Loucy (cell line): ENCODE results near the gene NXPE2.

ENCODE experiments used
- H2AFZ ChIP-seq: fragments of 200-600 bp; sonication (generic); 2 replicates; pipeline ENCODE4 v1.6.0; 2016; ENCODE audit warnings: antibody characterized with exemption, mild to moderate bottlenecking, low read length, moderate library complexity
- H3F3A ChIP-seq: fragments of 200-600 bp; 2 replicates; pipeline ENCODE4 v1.6.0; 2016; ENCODE audit warnings: antibody characterized with exemption, low read depth, mild to moderate bottlenecking
- H3K27me3 ChIP-seq: fragments of 200-600 bp; sonication (generic); 2 replicates; pipeline ENCODE4 v1.6.1; 2014; ENCODE audit warnings: low read length, mild to moderate bottlenecking; ENCODE audit not compliant: insufficient read depth, poor library complexity, severe bottlenecking
- H3K36me3 ChIP-seq: fragments of 200-600 bp; sonication (generic); 2 replicates; pipeline ENCODE4 v1.6.1; 2016; ENCODE audit warnings: low read length; ENCODE audit not compliant: insufficient read depth
- H3K4me1 ChIP-seq: fragments of 200-600 bp; sonication (generic); 2 replicates; pipeline ENCODE4 v1.5.1; 2014; ENCODE audit warnings: low read length, mild to moderate bottlenecking; ENCODE audit not compliant: insufficient read depth, poor library complexity, severe bottlenecking
- H3K4me2 ChIP-seq: fragments of 200-600 bp; sonication (generic); 2 replicates; pipeline ENCODE4 v1.6.0; 2014; ENCODE audit warnings: antibody characterized with exemption, low read length, low read depth, mild to moderate bottlenecking; ENCODE audit not compliant: poor library complexity, severe bottlenecking
- H3K4me3 ChIP-seq: fragments of 200-600 bp; sonication (generic); 2 replicates; pipeline ENCODE4 v1.5.1; 2014; ENCODE audit warnings: low read length, mild to moderate bottlenecking, mixed read lengths; ENCODE audit not compliant: poor library complexity, severe bottlenecking
- H3K79me2 ChIP-seq: fragments of 200-600 bp; sonication (generic); 2 replicates; pipeline ENCODE4 v1.6.1; 2014; ENCODE audit warnings: low read length; ENCODE audit not compliant: insufficient read depth
- H3K9ac ChIP-seq: fragments of 200-600 bp; sonication (generic); 2 replicates; pipeline ENCODE4 v1.6.0; 2014; ENCODE audit warnings: mild to moderate bottlenecking, low read depth, low read length, moderate library complexity; ENCODE audit not compliant: poor library complexity, severe bottlenecking
- H3K9me2 ChIP-seq: fragments of 200-600 bp; sonication (generic); replicated peaks from 2 replicates; pipeline ENCODE4 v1.6.1; 2016; ENCODE audit warnings: low read depth, low read length, mixed read lengths
- H3K9me3 ChIP-seq: fragments of 200-600 bp; sonication (generic); 2 replicates; pipeline ENCODE4 v1.6.1; 2014; ENCODE audit warnings: mild to moderate bottlenecking, antibody characterized with exemption, low read length, low read depth; ENCODE audit not compliant: insufficient read depth
- H4K20me1 ChIP-seq: fragments of 200-600 bp; sonication (generic); 2 replicates; pipeline ENCODE4 v1.6.0; 2014; ENCODE audit warnings: antibody characterized with exemption, low read length, mild to moderate bottlenecking; ENCODE audit not compliant: insufficient read depth, poor library complexity, severe bottlenecking
- EZH2phosphoT487 ChIP-seq: fragments of 200-600 bp; IDR thresholded peaks from 2 replicates; pipeline ENCODE4 v1.6.1; 2018; ENCODE audit warnings: antibody characterized with exemption, mild to moderate bottlenecking, moderate library complexity, borderline replicate concordance
- TF ChIP-seq, protein P1 (sequence below): fragments of 200-600 bp; sonication (generic); conservative IDR thresholded peaks from 2 replicates; pipeline ENCODE4 v1.5.1; 2014; ENCODE audit warnings: mild to moderate bottlenecking, antibody characterized with exemption, low read length

Gene NXPE2

DNA sequence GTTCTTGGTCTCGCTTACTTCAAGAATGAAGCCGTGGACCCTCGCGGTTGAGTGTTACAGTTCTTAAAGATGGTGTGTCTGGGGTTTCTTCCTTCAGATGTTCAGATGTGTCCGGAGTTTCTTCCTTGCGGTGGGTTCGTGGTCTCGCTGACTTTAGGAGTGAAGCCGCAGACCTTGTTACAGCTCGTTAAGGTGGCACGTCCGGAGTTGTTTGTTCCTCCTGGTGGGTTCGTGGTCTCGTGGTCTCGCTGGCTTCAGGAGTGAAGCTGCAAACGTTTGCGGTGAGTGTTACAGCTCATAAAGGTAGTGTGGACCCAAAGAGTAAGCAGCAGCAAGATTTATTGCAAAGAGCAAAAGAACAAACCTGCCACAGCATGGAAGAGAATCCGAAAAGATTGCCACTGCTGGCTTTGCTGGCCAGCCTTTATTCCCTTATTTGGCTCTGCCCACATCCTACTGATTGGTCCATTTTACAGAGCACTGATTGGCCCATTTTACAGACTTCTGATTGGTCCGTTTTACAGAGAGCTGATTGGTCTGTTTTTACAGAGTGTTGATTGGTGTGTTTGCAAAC lies 27.1 kb upstream of the NXPE2 start:
- H3K9me3 ChIP-seq, result no peaks in the 10 kb centered on the region
- H3K27me3 ChIP-seq, result no peaks in the 10 kb centered on the region
- no peak overlapping the region for H2AFZ ChIP-seq
- no peak for TF ChIP-seq EZH2phosphoT487
- TF ChIP-seq, protein P1, sequence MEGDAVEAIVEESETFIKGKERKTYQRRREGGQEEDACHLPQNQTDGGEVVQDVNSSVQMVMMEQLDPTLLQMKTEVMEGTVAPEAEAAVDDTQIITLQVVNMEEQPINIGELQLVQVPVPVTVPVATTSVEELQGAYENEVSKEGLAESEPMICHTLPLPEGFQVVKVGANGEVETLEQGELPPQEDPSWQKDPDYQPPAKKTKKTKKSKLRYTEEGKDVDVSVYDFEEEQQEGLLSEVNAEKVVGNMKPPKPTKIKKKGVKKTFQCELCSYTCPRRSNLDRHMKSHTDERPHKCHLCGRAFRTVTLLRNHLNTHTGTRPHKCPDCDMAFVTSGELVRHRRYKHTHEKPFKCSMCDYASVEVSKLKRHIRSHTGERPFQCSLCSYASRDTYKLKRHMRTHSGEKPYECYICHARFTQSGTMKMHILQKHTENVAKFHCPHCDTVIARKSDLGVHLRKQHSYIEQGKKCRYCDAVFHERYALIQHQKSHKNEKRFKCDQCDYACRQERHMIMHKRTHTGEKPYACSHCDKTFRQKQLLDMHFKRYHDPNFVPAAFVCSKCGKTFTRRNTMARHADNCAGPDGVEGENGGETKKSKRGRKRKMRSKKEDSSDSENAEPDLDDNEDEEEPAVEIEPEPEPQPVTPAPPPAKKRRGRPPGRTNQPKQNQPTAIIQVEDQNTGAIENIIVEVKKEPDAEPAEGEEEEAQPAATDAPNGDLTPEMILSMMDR, result no peak
- no peaks in the 10 kb centered on the region for H3K9me2 ChIP-seq
- no peak overlapping the region for H3K4me2 ChIP-seq
- H3K4me1 ChIP-seq, result no peaks in the 10 kb centered on the region
- H3K36me3 ChIP-seq, result no peaks in the 10 kb centered on the region
- H4K20me1 ChIP-seq, result no peaks in the 10 kb centered on the region
- H3F3A ChIP-seq, result no peaks in the 10 kb centered on the region
- no peak overlapping the region for H3K9ac ChIP-seq
- H3K4me3 ChIP-seq, result no peak overlapping the region
- H3K79me2 ChIP-seq, result no peaks in the 10 kb centered on the region

DNA sequence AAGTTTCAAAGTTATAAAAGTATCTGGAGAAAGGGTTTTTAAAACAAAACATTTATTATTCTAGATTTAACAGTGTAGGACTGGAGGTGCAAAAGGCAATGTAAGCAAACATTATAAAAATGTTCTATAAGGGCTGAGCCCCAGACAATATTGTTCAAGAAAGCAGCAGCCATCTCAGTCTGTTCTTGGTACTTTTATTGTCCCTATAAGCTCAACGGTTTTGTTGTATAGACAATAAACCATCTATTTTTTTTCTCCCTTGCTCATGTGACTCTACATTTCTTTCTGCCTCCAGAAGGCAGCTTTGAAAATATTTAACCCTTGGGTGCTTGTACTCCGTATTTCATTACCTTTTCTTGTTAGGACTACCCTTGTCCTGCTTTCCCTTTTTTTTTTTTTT lies 25.2 kb upstream of the NXPE2 start:
- H3K4me2 ChIP-seq, result no peak overlapping the region
- H4K20me1 ChIP-seq, result no peaks in the 10 kb centered on the region
- no peak for TF ChIP-seq EZH2phosphoT487
- TF ChIP-seq, protein P1, result no peak
- H3F3A ChIP-seq, result no peaks in the 10 kb centered on the region
- no peaks in the 10 kb centered on the region for H3K36me3 ChIP-seq
- H3K4me3 ChIP-seq, result no peak overlapping the region
- no peak overlapping the region for H2AFZ ChIP-seq
- H3K9me3 ChIP-seq, result no peaks in the 10 kb centered on the region
- no peaks in the 10 kb centered on the region for H3K9me2 ChIP-seq
- no peaks in the 10 kb centered on the region for H3K79me2 ChIP-seq
- H3K4me1 ChIP-seq, result no peaks in the 10 kb centered on the region
- no peak overlapping the region for H3K9ac ChIP-seq
- H3K27me3 ChIP-seq, result no peaks in the 10 kb centered on the region

DNA sequence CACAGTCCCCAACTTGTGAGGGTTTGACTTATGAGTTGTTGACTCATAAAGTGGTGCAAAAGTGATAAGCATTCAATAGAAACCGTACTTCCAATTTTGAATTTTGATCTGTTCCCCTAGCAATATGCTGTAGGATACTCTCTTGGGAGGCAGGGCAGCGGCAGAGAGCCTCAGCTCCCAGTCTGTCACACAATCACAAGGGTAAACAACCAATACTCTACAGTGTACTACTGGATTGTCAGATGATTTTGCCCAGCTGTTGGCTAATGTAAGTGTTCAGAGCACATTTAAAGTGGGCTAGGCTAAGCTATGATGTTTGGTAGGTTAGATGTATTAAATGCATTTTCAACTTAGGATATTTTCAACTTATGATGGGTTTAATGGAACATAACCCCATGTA lies 13.7 kb upstream of the NXPE2 start:
- no peak overlapping the region for H3K4me3 ChIP-seq
- H3K27me3 ChIP-seq, result no peaks in the 10 kb centered on the region
- no peaks in the 10 kb centered on the region for H3K9me3 ChIP-seq
- H3K4me2 ChIP-seq, result no peak overlapping the region
- no peaks in the 10 kb centered on the region for H3K4me1 ChIP-seq
- no peaks in the 10 kb centered on the region for H3K36me3 ChIP-seq
- H2AFZ ChIP-seq, result no peak overlapping the region
- H4K20me1 ChIP-seq, result no peaks in the 10 kb centered on the region
- no peaks in the 10 kb centered on the region for H3K79me2 ChIP-seq
- no peak overlapping the region for H3K9ac ChIP-seq
- TF ChIP-seq EZH2phosphoT487, result no peak
- TF ChIP-seq, protein P1, result no peak
- no peaks in the 10 kb centered on the region for H3F3A ChIP-seq
- no peaks in the 10 kb centered on the region for H3K9me2 ChIP-seq
